ENCODE measurements around the gene RUNX3.

DNA sequence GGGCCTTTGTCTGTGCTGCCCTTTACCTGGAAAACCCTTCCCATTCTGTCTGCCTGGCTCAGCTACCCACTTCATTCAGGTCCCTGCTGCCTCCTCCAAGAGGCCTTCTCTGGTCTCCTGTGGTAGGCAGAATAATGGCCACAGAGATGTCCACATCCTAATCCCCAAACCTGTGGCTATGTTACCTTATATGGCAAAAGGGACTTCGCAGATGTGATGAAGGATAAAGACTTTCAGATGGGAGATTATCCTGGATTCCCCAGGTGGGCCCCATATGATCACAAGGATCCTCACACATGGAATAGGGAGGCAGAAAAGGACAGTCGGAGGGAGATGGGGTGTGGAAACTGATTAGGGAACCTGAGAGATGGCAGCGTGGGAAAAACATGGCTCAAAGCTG lies 14.2 kb upstream of the RUNX3 start:
- no peak for TF ChIP-seq CTCF (IDR thresholded peaks at IDR 0.05)
- TF ChIP-seq ZNF219 (CRISPR knock-in tag; IDR thresholded peaks at IDR 0.05; ENCODE audit: borderline replicate concordance), result no peak
- no peak for TF ChIP-seq TCF7 (CRISPR knock-in tag; IDR thresholded peaks at IDR 0.05; ENCODE audit: low read depth)
- no peak for TF ChIP-seq MAX (CRISPR knock-in tag; IDR thresholded peaks at IDR 0.05)
- no peak for TF ChIP-seq ZBTB43 (CRISPR knock-in tag; IDR thresholded peaks at IDR 0.05)
- TF ChIP-seq PRDM15 (CRISPR knock-in tag; IDR thresholded peaks at IDR 0.05), result no peak
- no peak for TF ChIP-seq ZNF317 (CRISPR knock-in tag; IDR thresholded peaks at IDR 0.05; ENCODE audit: borderline replicate concordance, low read depth)
- no peak for TF ChIP-seq KAT7 (CRISPR knock-in tag; IDR thresholded peaks at IDR 0.05; ENCODE audit: borderline replicate concordance)
- TF ChIP-seq, protein P1, sequence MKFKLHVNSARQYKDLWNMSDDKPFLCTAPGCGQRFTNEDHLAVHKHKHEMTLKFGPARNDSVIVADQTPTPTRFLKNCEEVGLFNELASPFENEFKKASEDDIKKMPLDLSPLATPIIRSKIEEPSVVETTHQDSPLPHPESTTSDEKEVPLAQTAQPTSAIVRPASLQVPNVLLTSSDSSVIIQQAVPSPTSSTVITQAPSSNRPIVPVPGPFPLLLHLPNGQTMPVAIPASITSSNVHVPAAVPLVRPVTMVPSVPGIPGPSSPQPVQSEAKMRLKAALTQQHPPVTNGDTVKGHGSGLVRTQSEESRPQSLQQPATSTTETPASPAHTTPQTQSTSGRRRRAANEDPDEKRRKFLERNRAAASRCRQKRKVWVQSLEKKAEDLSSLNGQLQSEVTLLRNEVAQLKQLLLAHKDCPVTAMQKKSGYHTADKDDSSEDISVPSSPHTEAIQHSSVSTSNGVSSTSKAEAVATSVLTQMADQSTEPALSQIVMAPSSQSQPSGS (CRISPR knock-in tag; IDR thresholded peaks at IDR 0.05; ENCODE audit: borderline replicate concordance, low read depth), result no peak

Data from WTC11 (cell line).